ENCODE measurements around the gene PGM5. TPM values are rescaled to one million over a fixed set of nuclear protein-coding genes. Genes with fewer than 3 reads are reported as not detected.
"Not testable (repeated sequence)": the region's sequence is repeated elsewhere in the genome, so short reads cannot be mapped to it uniquely, and the experiment has no call there.

The PGM5 gene
- total RNA-seq, 1 experiment from 2014 or later, result not detected

DNA sequence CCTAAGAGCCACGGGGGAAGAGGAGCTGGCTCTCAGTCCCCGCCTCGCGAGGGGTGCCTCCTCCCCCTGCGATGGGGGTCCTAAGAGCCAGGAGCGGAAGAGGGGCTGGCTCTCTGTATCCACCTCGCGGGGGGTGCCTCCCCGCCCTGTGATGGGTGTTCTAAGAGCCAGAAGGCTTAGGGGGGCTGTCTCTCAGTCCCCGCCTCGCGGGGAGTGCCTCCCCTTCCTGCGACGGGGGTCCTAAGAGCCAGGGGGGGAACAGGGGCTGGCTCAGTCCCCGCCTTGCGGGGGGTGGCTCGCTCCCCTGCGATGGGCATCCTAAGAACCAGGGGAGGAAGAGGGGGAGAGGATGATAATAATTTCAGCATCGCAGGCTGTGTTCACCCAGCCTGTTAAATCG lies 31.9 kb upstream of the PGM5 start:
- H2BK5ac ChIP-seq (ENCODE audit: insufficient read length, low read length); H2AFZ ChIP-seq (ENCODE audit: low read length); H2BK15ac ChIP-seq (ENCODE audit: low read depth, low read length); H3T11ph ChIP-seq (ENCODE audit: low read length); H4K5ac ChIP-seq (ENCODE audit: insufficient read length, low read depth, low read length); H4K8ac ChIP-seq (replicated peaks; ENCODE audit: insufficient read length, low read depth, low read length); H3K9me3 ChIP-seq (ENCODE audit: control insufficient read depth, low read depth, low read length); H3K79me1 ChIP-seq (ENCODE audit: insufficient read depth, low read depth, low read length, poor library complexity, severe bottlenecking); H3K4ac ChIP-seq (ENCODE audit: low read depth, low read length); H3K27ac Mint-ChIP-seq; H3K4me3 Mint-ChIP-seq; H4K91ac ChIP-seq (ENCODE audit: insufficient read length, low read depth, low read length); DNase-seq; H3K36me3 Mint-ChIP-seq (ENCODE audit: insufficient read depth in 1 of 3, low read depth in 3 of 3); H3K56ac ChIP-seq (ENCODE audit: insufficient read length, low read depth, low read length); H3K23ac ChIP-seq (ENCODE audit: insufficient read length, low read depth, low read length); H3K27me3 ChIP-seq (ENCODE audit: insufficient read depth, low read length); H3K4me1 Mint-ChIP-seq; H2AK5ac ChIP-seq (ENCODE audit: insufficient read length, low read length); H3K4me1 ChIP-seq (ENCODE audit: insufficient read depth, low read length); H3K9me3 Mint-ChIP-seq; H3K27me3 Mint-ChIP-seq (ENCODE audit: low read depth); H3K79me2 ChIP-seq (ENCODE audit: insufficient read depth, low read length); H2BK20ac ChIP-seq (ENCODE audit: low read depth, low read length, poor library complexity, severe bottlenecking); H2BK12ac ChIP-seq (ENCODE audit: insufficient read length, low read depth, low read length); H4K20me1 ChIP-seq (ENCODE audit: control insufficient read depth, insufficient read depth, insufficient read length); H3K23me2 ChIP-seq (ENCODE audit: insufficient read length, low read depth, low read length, poor library complexity, severe bottlenecking); H3K9ac ChIP-seq (ENCODE audit: extremely low read depth, insufficient read length, low read length); H3K4me2 ChIP-seq (ENCODE audit: insufficient read depth, insufficient read length, low read length); H3K18ac ChIP-seq (ENCODE audit: insufficient read length, low read depth, low read length); H2BK120ac ChIP-seq (ENCODE audit: low read depth, low read length, poor library complexity, severe bottlenecking); H3K14ac ChIP-seq (ENCODE audit: insufficient read depth, low read length); H3K27ac ChIP-seq (ENCODE audit: insufficient read length, low read depth, low read length): not testable (repeated sequence)
- WGBS (ENCODE audit: extremely low coverage, insufficient read length, low lambda C conversion rate), result no CpG with 5 or more reads among the region's 20 CpGs

DNA sequence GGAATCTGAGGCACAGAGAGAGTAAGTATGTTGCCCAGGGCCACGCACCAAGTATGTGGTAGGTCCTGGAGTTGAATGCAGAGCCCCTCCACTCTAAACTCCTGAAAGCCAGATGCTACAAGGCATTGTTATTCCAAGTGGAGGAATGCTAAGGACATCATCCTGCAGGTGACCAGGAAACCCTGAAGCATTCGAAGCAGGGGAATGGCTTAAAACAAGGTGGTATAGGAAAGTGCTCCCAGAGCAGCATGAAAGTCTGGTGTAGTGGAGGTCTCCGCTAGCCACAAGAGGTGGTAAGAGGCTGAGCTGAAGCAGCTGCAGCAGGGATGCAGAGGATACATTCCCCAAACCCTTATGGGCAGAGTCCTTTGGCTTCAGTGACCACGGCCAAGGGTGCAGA lies 27.3 kb upstream of the PGM5 start:
- H4K5ac ChIP-seq (ENCODE audit: insufficient read length, low read depth, low read length); H2AFZ ChIP-seq (ENCODE audit: low read length); H2AK5ac ChIP-seq (ENCODE audit: insufficient read length, low read length); H3K9ac ChIP-seq (ENCODE audit: extremely low read depth, insufficient read length, low read length); H3T11ph ChIP-seq (ENCODE audit: low read length); H3K23me2 ChIP-seq (ENCODE audit: insufficient read length, low read depth, low read length, poor library complexity, severe bottlenecking); H3K18ac ChIP-seq (ENCODE audit: insufficient read length, low read depth, low read length); H3K4ac ChIP-seq (ENCODE audit: low read depth, low read length); H3K36me3 Mint-ChIP-seq (ENCODE audit: insufficient read depth in 1 of 3, low read depth in 3 of 3); H4K8ac ChIP-seq (replicated peaks; ENCODE audit: insufficient read length, low read depth, low read length); H3K27ac Mint-ChIP-seq; H3K9me3 Mint-ChIP-seq; H3K9me3 ChIP-seq (ENCODE audit: control insufficient read depth, low read depth, low read length); H4K91ac ChIP-seq (ENCODE audit: insufficient read length, low read depth, low read length); H3K27ac ChIP-seq (ENCODE audit: insufficient read length, low read depth, low read length); H3K4me1 Mint-ChIP-seq; H3K4me1 ChIP-seq (ENCODE audit: insufficient read depth, low read length); H3K14ac ChIP-seq (ENCODE audit: insufficient read depth, low read length); H3K4me3 Mint-ChIP-seq; H2BK5ac ChIP-seq (ENCODE audit: insufficient read length, low read length); H3K4me2 ChIP-seq (ENCODE audit: insufficient read depth, insufficient read length, low read length); H2BK15ac ChIP-seq (ENCODE audit: low read depth, low read length); H2BK12ac ChIP-seq (ENCODE audit: insufficient read length, low read depth, low read length); H3K23ac ChIP-seq (ENCODE audit: insufficient read length, low read depth, low read length); H4K20me1 ChIP-seq (ENCODE audit: control insufficient read depth, insufficient read depth, insufficient read length); H3K79me2 ChIP-seq (ENCODE audit: insufficient read depth, low read length); DNase-seq; H2BK120ac ChIP-seq (ENCODE audit: low read depth, low read length, poor library complexity, severe bottlenecking); H2BK20ac ChIP-seq (ENCODE audit: low read depth, low read length, poor library complexity, severe bottlenecking); H3K56ac ChIP-seq (ENCODE audit: insufficient read length, low read depth, low read length); H3K27me3 ChIP-seq (ENCODE audit: insufficient read depth, low read length); H3K79me1 ChIP-seq (ENCODE audit: insufficient read depth, low read depth, low read length, poor library complexity, severe bottlenecking): not testable (repeated sequence)
- peaks cover 27% of the 10 kb centered on the region for H3K27me3 Mint-ChIP-seq (ENCODE audit: low read depth)
- WGBS (ENCODE audit: extremely low coverage, insufficient read length, low lambda C conversion rate), result no CpG with 5 or more reads among the region's 4 CpGs
